HL-60 (cell line): Measurements from ENCODE around the gene MAD2L2.

Source experiments
- DNase-seq, 2 experiments: peaks; one replicate each; pipeline ENCODE4 v3.0.0-alpha.2; 2010 to 2020; ENCODE audit warnings: low read depth in 1 of 2, low spot score in 1 of 2
- H3K27ac ChIP-seq: fragments of 250-450 bp; sonication (Bioruptor Pico); replicated peaks from 2 replicates; pipeline ENCODE4 v1.5.1; 2020; ENCODE audit warnings: mild to moderate bottlenecking, moderate library complexity
- H3K27me3 ChIP-seq: fragments of 250-450 bp; sonication (Bioruptor Pico); 2 replicates; pipeline ENCODE4 v1.5.1; 2021; ENCODE audit warnings: mild to moderate bottlenecking, moderate library complexity; ENCODE audit not compliant: insufficient read depth, poor library complexity, severe bottlenecking
- H3K4me3 ChIP-seq: replicated peaks from 2 replicates; pipeline ENCODE4 v1.5.1; 2011; ENCODE audit warnings: mild to moderate bottlenecking, control low read depth, low read length; ENCODE audit not compliant: insufficient read depth
- CTCF ChIP-seq: IDR thresholded peaks from one replicate; pipeline ENCODE4 v1.5.1; 2011; ENCODE audit warnings: low read length, control low read depth, inconsistent platforms; ENCODE audit not compliant: insufficient read depth
- GABPA ChIP-seq: IDR thresholded peaks from 2 replicates; pipeline ENCODE4 v1.6.1; 2012; ENCODE audit warnings: low read depth
- POLR2AphosphoS5 ChIP-seq: IDR thresholded peaks from 2 replicates; pipeline ENCODE4 v1.6.1; 2012; ENCODE audit warnings: low read depth
- REST ChIP-seq: IDR thresholded peaks from 2 replicates; pipeline ENCODE4 v1.6.1; 2012; ENCODE audit warnings: low read depth; ENCODE audit not compliant: insufficient replicate concordance
- SPI1 ChIP-seq: IDR thresholded peaks from 2 replicates; pipeline ENCODE4 v1.6.1; 2012; ENCODE audit warnings: low read depth, mild to moderate bottlenecking, borderline replicate concordance
- long read RNA-seq: library from polyadenylated mRNA; unstranded; transcript quantifications from one replicate; pipeline ENCODE4 v2.0.0, GENCODE V29; 2020

The MAD2L2 gene
- long read RNA-seq, transcript MAD2L2-207 (9 exons, 1,118 nt): major isoform, 211 of 240 reads
- long read RNA-seq, partial matches to known transcripts: 4 of 240 reads
- long read RNA-seq, other reads (novel, unspliced or antisense): 24 of 240 reads

DNA sequence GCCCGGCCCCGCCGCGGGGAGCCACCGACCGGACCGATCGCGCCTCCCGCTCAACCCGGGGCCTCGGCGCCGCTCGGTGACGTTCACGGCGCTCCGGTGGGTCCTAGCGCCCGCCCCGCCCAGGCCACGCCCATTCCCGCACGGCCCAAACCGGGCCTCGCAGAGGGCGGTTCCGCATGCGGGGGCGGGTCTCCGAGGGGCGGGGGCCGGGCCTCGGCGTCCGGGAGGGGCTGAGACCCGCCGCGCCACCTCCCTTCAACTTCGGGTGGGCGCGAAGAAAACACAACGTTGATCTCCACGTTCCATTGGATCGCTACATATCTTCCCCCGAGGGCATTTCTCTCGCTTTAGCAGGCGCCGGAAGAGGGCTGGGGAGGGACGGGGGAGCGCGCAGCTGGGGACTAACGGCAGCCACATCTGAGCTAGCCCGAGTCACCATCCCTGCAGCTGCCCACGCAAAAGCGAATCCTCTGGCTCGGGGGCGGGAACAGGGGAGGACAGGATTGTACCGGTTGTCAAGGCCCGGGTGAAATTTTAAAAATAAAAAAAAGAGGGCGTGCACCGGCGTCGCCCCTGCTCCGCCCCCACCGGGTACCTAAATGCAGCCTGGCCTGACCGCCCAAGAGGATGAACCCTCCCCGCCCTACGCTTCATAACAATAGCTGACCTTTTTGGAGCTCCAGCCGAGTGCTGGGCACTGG, at the start of gene MAD2L2:
Gene MAD2L2, minus strand, starts transcription at position 78 of the 701 bp plus-strand sequence. CDS start 547 bp downstream, outside the sequence.
- Histone ChIP-seq H3K4me3 (peak within 1 kb of the TSS; percentile 98), H3K27me3 (no peaks in the 10 kb centered on the region), H3K27ac (peak within 1 kb of the TSS; percentile 72)
- peak; percentile 72 to 77 for DNase-seq
- TF ChIP-seq POLR2AphosphoS5: peak; percentile 70; the same call in 1 of the 2 replicates
- no peak for TF ChIP-seq REST

DNA sequence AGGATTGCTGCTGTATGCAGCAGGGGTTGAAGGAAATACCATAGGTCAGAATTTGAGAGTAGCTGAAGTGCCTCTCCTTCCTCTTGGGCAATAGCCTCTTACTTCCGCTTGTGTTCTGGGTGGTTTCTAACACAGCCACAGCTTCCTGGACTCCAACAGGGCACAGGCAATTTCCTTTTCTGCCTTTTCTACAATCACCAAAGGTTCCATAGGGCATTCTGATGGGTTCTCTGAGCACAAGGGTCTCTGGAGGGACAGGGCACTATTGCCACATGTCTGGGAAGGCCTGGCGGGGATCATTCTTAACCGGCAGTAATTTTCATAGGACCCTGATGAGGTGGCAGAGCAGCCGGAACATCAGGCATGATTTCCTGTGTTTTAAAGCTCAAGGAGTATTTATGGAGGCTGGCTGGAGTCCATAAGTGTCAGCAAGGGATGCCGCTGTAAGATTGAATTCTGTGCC, 49.5 kb upstream of the MAD2L2 start:
- TF ChIP-seq SPI1: peak; percentile 32; the same call in 1 of the 2 replicates
- peak; percentile 45; the same call in 1 of the 2 replicates for TF ChIP-seq GABPA
- TF ChIP-seq POLR2AphosphoS5: peak; percentile 63
- TF ChIP-seq REST: no peak
- no peak for TF ChIP-seq CTCF
- no peaks in the 10 kb centered on the region for H3K27me3 ChIP-seq
- DNase-seq: peak; percentile 91 to 95
- H3K27ac ChIP-seq: peak overlapping the region; percentile 84
- no peak overlapping the region for H3K4me3 ChIP-seq

- peak; percentile 65 to 82 for DNase-seq
- Histone ChIP-seq H3K4me3 (no peak overlapping the region), H3K27ac (peak overlapping the region; percentile 84), H3K27me3 (no peaks in the 10 kb centered on the region)
- no peak for TF ChIP-seq POLR2AphosphoS5
- no peak for TF ChIP-seq GABPA
These were observed 48.8 kb upstream of the MAD2L2 start for GRCh38 chr1:11729498-11730428.

DNA sequence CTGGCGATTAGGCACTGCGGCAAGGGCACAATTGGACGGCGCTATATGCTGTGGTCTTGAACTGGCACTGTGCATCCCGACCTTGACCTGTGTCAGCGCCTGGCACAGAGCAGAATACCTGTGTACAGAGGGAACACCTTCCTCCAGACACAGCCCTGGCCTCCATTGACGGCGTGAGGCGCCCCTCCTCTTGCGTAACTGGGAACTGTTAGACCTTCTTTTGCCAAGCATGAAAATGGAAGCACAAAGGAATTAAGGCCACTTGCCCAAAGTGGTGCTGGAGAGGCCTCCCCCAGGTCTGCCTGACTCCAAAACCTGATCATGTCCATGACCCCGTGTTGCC, 48.2 kb upstream of the MAD2L2 start:
- H3K27me3 ChIP-seq: no peaks in the 10 kb centered on the region
- TF ChIP-seq GABPA (no peak), SPI1 (no peak), REST (no peak), POLR2AphosphoS5 (no peak), CTCF (no peak)
- H3K27ac ChIP-seq: peak overlapping the region; percentile 84
- peak in 1 of 2 experiments; percentile 31 for DNase-seq
- H3K4me3 ChIP-seq: no peak overlapping the region
